ENCODE data around the gene ZNF791.
A peak's percentile ranks its signal among the peaks of the same experiment; 100 is the strongest.
"Not testable (repeated sequence)": the region's sequence is repeated elsewhere in the genome, so short reads cannot be mapped to it uniquely, and the experiment has no call there.

Gene ZNF791

DNA sequence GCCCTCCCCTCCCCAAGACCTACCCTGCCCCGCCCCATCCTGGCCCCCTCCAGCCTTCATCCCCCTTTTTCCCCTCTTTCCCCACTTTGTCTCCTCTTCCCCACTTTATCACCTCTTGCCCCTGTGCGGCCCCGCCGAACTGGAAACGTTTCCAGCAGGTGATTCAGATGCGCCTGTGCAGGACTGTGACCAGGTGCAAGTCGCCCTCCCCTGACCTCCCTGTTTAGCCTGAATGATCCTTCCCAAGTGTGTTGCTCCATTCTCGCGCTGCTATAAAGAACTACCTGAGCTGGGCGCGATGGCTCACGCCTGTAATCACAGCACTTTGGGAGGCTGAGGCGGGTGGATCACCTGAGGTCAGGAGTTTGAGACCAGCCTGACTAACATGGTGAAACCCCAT lies 25.9 kb downstream of the ZNF791 start:
- no peak for DNase-seq

- DNase-seq, result no peak
Observed at GRCh38 chr19:12638611-12639182, 28.0 kb downstream of the ZNF791 start.

DNA sequence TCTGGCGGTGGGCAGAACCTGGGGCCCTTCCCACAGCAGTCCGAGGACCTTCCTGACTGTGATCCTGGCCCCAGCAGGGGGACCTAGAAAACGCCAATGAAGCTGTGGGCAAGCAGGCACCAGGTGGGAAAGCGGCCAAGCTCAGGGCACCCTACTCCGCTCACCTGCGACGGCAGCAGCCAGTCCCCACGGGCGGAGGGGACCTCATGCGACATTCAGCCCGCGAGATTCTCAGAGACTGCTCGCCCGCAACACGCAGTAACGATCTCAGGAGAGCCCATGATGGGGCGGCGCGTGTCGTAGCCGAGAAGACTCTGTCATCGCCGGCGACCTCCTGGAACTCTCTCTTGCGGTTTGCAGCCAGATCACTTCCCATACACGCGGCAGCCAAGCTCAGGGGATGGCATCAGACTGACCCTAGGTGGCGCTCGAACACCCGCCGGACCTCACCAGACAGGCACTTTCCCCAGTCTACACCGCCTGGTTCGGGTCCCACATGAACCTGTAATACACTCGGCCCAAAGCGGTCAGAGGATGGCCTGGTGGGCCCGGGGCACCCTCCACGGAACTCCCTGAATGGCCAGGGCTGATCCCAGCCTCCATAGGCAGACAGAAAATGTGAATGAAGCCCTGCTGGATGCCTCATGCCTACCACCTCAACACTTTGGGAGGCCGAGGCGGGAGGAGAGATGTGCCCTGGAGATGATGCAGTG lies 29.3 kb downstream of the ZNF791 start:
- DNase-seq, result peak; percentile 90

- no peak for DNase-seq
Observed at GRCh38 chr19:12641456-12641855, 30.7 kb downstream of the ZNF791 start.

DNA sequence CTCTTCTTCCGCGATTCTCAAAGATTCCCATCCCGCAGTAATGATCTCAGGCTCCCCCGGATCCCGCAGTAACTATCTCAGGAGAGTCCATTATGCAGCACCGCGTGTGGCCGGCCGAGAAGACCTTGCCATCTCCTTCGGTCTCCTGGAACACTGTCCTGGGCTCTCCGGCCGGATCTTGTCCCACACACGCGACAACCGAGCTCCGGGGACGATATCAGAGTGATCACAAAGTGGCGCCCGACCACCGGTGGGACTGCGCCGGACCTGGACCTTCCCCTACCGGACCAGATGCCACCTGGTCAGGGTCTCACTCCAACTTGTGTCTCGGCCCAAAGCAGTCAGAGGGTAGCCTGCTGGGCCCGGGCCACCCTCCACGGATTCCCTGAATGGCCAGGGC lies 31.8 kb downstream of the ZNF791 start:
- no peak for DNase-seq

GRCh38 chr19:12643716-12644115 lies 33.0 kb downstream of the ZNF791 start:
- not testable (repeated sequence) for DNase-seq

GRCh38 chr19:12646551-12646950 lies 35.8 kb downstream of the ZNF791 start:
- DNase-seq, result no peak

DNA sequence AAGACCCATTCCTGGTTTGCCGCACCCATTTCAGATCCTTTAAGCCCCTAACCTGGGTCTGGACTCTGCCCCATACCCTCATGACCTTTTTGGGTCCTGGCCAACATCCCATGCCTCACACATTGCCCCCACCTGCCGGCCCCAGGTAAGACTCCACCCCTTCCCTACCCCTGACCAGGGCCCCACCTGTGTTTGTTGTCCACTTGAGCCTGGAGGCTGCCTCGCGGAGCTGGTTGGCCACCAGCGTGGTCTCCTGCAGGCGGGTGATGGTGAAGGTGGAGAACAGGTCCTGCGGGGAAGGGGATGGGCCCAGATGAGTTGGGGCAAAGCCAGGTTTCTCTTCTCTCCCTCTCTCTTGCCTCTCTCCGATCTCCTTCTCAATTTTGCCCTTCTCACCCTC lies 36.3 kb downstream of the ZNF791 start:
- DNase-seq, result no peak

DNA sequence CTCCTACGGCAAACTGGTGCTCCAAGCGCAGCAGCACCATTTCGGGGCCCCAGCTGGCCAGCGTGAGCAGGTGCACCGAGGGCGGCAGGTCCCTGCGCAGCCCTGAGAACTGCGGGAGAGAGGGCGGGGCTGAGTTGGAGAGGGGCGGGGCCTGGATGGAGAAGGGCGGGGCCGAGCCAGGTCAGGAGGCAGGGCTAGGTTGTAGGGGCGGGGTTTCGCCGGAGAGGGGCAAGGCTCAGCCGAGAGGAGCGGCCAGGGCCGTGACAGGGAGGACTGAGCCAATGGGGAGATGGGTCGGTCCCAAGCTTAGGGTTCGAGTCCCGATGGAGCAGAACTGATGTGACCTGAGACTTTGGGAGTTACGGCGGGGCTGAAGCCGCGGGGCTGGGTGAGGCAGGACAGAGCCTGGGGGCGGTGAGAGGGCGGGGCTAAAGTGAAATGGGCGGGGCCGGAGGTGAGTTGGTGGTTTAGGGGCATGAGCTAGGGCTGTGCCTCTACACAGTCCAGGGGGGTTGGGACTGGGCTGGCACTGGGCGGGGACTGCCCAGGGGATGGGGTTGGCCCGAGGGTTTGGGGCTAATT lies 36.9 kb downstream of the ZNF791 start:
- DNase-seq, result peak; percentile 57

DNA sequence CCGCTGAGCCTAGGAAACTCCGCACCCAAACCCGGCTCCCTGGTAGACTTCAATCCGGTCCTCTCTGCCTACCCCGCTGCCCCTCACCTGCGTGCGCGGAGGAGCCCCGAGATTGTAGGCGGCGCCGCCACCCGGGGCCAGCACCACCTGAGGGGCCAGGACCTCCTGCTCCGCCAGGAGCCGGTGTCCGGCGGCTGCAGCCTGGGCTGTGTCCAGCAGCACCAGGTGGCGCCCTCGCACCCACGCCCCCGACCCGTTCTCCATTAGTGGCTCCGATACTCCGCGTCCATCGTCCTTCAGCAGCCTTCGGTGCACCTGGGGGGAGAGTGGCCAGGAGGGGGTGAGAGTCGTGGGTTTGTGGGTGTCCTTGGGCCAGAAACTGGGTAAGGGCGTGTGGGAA lies 37.4 kb downstream of the ZNF791 start:
- DNase-seq, result no peak

DNA sequence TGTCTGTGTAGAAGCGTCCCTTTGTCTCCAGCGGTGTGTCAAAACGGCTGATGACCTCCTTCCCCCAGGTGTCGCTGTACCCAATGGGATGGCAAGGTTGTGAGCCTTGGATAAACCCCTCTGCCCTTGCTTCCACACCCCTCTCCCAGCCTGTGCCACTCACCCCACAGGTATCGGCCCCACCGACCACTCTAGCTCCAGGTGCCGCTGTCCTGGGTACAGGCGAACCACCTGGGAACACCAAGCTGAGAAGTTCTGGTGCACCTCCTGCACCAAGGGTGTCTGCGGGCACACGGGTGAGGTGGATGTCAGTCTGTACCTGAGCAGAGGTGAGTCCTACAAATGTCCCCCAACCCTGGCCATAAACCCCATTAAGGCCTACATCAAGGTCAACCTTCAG lies 39.2 kb downstream of the ZNF791 start:
- DNase-seq, result no peak

DNA sequence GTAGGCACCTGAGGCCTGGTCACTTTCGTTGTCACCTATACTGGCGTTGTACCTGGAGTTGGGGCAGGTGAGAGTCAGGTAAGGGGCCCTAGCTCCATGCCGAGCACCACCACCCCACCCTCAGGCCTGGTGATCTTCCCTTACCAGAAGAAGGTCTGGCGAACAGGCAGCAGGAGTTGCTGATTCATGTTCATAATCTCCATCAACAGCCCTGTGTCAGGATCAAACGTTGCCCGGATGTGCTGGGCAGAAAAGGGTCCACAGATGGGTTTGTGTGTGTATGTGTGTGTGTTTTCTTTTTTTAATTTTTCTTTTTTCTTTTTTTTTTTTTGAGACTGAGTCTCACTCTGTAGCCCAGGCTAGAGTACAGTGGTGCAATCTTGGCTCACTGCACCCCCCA lies 41.5 kb downstream of the ZNF791 start:
- no peak for DNase-seq

- no peak for DNase-seq
Observed at GRCh38 chr19:12655546-12655945, 44.8 kb downstream of the ZNF791 start.

DNA sequence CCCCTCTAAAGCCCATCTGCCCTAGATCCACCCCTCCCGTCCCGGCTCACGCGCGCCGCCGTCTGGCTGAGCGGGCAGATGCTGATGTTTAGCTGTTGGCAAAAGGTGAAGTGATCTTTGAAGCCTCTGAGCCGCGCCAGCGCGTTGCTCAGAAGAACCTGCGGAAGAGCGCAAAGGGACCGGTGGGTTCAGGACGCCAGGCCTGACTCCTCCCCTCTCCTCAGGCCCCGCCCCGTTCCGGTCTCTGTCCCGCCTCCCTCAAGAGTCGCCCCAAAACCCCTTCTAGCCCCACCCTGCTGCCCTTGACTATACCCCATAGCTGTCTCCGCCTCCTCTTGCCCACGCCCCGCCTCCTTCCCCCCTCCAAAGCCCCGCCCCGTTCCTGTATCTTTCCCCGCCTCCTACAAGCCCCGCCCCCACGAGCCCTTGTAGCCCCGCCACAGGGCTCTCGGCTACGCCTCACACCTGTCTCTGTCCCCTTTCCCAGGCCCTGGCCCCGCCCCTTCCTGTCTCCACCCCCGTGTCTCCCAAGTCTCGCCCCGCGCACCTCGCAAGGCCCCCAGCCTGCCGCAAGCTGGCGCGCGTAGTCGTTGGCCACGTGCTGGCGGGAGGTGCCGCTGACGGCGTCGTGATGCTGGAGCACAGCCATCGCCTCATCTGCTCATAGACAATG lies 46.3 kb downstream of the ZNF791 start:
- no peak for DNase-seq

- DNase-seq, result no peak
Observed at GRCh38 chr19:12657966-12658365, 47.2 kb downstream of the ZNF791 start.

DNA sequence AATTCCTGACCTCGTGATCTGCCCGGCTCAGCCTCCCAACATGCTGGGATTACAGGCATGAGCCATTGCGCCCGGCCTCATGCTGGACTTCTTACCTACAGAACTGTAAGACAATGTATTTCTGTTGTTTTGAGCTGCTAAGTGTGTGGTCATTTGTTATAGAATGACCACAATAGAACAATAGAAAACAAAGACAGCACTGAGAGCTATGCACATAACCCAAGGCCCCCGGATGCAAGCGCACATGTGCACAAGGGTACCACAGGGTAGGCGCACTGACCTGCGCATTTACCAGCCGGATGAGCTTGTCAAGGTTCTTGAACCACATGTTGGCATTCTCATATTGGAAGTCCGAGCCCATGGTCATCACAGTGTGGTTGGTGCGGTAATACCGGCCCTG lies 50.3 kb downstream of the ZNF791 start:
- DNase-seq, result no peak

DNA sequence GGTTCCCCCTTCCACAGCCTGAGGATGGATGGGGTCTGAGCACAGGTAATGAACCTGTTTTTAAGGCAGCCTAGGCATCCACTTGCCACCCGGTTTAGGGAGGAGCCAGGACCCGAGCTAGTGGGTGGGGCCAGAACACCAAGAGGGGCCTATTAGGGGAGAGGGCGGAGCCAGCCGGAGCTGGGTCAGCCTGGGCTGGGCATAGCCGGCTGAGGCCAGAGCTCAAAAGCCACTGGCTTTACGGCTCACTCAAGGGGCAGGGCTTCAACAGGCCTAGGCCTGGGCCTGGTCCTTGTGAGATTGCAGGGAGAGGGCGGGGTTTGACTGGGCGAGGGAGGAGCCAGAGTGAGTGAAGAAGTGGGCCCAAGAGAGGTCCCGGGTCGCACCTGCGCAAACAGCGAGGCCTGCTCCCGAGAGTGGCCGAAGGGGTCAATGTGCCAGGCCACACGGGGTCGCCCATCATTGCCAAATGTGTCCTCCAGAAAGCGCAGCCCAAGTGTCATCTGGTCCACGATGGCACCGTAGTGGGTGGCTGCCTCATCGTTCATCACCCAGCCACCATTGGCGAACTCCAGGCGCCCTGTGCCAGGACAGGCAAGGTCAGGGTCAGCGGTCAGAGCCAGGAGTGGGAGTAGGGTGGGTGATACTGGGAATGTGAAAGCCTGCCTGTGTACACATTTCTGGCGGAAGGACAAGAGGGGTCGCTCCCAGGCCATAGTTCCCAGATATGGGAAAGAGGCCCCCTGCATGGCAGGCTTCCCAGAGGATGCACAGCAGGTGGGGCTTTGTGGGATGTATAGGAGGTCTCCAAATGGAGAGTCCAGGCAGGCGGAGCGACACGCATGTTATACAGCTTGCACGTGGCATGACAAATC lies 53.9 kb downstream of the ZNF791 start:
- DNase-seq, result no peak

DNA sequence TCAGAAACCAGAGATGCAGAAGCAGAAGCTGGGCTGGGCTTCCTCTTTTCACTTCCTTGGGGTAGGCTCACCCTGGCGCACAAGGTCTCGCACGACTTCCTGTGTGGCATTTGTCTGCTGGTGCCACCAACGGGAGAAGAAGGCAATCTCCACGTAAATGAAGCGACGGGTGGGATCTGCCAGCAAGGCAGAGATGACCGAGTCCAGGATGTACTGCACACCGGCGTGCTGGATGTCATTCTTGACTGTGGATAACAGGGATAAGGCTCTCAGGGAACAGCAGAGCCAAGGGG lies 54.5 kb downstream of the ZNF791 start:
- DNase-seq, result peak; percentile 84

GRCh38 chr19:12665671-12666264 lies 55.0 kb downstream of the ZNF791 start:
- DNase-seq, result peak; percentile 40

DNA sequence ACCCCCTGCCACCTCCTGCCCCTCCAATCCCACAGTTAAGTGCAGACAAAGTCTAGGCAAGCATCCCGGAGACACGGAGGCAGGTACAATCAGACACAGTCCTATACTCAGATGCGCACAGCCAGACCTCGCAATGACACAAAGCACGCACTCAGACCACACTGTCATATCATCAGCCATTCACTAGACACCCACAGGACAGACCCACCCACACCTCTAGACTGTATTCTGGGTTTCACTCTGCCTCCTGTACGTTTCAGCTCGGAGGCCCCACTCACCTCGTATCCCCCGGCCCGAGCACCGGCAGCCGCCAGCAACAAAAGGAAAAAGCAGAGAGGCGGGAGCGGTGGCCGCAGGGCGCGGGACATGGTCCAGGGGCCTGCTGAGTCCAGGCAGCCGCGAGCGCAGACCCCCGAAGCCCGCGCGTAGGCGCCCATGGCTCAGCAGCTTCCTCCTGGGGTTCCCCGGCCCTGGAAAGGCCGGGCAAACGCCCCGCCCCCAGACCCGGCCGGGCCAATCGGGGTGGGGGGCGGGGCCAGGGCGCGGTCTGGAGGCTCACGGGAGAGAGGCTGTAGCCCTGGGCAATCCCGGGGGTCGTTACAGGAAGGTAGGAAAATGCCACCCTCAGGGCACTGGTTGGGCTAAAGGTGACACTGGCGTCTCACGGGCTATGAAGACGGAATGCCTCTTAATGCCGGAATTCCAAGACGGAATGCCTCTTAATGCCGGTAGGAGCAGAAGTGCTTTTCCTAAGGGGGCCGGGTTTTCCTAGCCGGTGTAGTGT lies 55.7 kb downstream of the ZNF791 start, which contains the start of the genes MAN2B1 and WDR83:
Gene MAN2B1 (minus strand): TSS at position 478 of the 784 bp plus-strand sequence. CDS start 41 bp downstream, at position 437.
Gene WDR83 (plus strand): TSS at position 543 of the 784 bp plus-strand sequence. CDS start 2,984 bp downstream, outside the sequence.
- DNase-seq, result peak; percentile 84

- no peak for DNase-seq
Observed at GRCh38 chr19:12667731-12668302, 57.1 kb downstream of the ZNF791 start.

Measured in CD4-positive, alpha-beta T cell treated with Interleukin-15 for 1 hour (primary cell).